Spleen (tissue), 7 donors: Measurements from ENCODE around the gene MYADM.

ENCODE experiments used
- POLR2A ChIP-seq, 3 donors: fragments of 450-650 bp; IDR thresholded peaks; one replicate each; pipeline ENCODE4 v1.5.1; 2017; ENCODE audit warnings: antibody characterized with exemption in 3 of 3, mild to moderate bottlenecking in 1 of 3
- POLR2AphosphoS5 ChIP-seq, 3 donors: sonication (generic); formaldehyde crosslinking; IDR thresholded peaks; one replicate each; pipeline ENCODE4 v1.5.1; 2017; ENCODE audit warnings: antibody characterized with exemption in 3 of 3
- TF ChIP-seq, protein P1 (sequence below), 11 experiments: fragments of 200-600 bp in 7 of 11; fragments of 450-650 bp in 4 of 11; sonication (generic) in 4 of 11; IDR thresholded peaks in 8 of 11; conservative IDR thresholded peaks in 3 of 11; 1 replicate in 7 of 11; 2 replicates in 4 of 11; pipeline versions ENCODE4 v1.4.0 to v1.8.0; 2016 to 2021; ENCODE audit warnings: antibody characterized with exemption in 11 of 11, inconsistent platforms in 4 of 11, mild to moderate bottlenecking in 1 of 11
- donor health status: DM: no; HTN: no; CAD: no; lungs with moderate emphysema.
- donor health status: DM: no; HTN: no; CAD: no.
- donor health status: DM: no; HTN: no; CAD: no.

DNA sequence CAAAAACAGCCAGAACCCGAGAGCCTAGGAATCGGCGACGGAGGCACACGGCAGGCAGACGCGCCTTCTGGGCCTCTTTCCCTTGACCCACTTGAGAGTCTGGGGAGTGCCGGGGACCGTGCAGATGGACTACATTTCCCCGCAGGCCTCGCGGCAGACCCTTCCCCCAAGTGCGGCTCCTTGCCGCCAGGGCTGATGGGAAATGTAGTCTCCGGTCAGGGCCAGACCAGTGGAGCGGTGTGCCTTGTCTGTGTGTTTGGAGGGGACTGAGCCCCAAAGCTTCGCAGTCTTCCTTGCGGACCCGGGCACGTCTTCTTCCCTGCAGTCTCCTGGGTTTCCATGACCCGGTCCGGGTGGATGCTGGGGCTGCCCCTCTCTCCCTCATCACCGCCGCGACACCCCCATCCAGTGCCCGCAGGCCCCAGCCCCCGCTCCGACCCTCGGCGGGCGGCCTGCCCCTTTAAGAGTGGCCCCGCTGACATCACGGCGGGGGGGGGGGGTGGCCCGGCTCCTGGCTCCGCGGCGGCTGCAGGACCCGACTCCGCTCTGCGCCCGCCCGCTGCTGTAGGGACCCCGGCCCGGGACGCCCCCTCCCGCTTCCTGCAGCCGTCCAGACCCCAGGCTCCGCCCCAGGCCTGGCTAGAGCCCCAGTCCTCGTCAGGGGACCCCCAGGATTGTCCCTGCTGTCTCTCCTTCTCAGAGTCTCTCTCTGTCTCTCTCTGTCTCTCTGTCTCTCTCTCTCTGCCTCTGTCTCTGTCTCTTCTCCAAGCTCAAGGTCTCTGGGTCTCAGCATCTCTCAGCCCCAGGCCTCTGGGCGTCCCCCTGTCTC lies 40.6 kb downstream of the MYADM start:
- TF ChIP-seq, protein P1, sequence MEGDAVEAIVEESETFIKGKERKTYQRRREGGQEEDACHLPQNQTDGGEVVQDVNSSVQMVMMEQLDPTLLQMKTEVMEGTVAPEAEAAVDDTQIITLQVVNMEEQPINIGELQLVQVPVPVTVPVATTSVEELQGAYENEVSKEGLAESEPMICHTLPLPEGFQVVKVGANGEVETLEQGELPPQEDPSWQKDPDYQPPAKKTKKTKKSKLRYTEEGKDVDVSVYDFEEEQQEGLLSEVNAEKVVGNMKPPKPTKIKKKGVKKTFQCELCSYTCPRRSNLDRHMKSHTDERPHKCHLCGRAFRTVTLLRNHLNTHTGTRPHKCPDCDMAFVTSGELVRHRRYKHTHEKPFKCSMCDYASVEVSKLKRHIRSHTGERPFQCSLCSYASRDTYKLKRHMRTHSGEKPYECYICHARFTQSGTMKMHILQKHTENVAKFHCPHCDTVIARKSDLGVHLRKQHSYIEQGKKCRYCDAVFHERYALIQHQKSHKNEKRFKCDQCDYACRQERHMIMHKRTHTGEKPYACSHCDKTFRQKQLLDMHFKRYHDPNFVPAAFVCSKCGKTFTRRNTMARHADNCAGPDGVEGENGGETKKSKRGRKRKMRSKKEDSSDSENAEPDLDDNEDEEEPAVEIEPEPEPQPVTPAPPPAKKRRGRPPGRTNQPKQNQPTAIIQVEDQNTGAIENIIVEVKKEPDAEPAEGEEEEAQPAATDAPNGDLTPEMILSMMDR (IDR thresholded peaks at IDR 0.05 in 8 of 11, conservative IDR thresholded peaks at IDR 0.05 in 3 of 11) = peak in 1 of 11 experiments; percentile 24
- TF ChIP-seq POLR2A (IDR thresholded peaks at IDR 0.05) (no peak), POLR2AphosphoS5 (IDR thresholded peaks at IDR 0.05) (no peak)
